ENCODE results near the gene THUMPD3. TPM values are rescaled to one million over a fixed set of nuclear protein-coding genes. Genes with fewer than 3 reads are reported as not detected.
A peak's percentile ranks its signal among the peaks of the same experiment; 100 is the strongest.

The THUMPD3 gene, protein sequence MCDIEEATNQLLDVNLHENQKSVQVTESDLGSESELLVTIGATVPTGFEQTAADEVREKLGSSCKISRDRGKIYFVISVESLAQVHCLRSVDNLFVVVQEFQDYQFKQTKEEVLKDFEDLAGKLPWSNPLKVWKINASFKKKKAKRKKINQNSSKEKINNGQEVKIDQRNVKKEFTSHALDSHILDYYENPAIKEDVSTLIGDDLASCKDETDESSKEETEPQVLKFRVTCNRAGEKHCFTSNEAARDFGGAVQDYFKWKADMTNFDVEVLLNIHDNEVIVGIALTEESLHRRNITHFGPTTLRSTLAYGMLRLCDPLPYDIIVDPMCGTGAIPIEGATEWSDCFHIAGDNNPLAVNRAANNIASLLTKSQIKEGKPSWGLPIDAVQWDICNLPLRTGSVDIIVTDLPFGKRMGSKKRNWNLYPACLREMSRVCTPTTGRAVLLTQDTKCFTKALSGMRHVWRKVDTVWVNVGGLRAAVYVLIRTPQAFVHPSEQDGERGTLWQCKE
- polyA plus RNA-seq (2012; ENCODE audit: insufficient read depth, insufficient read length, low read depth): 53.9 TPM

- Histone ChIP-seq H3K4me1 (no peaks in the 10 kb centered on the region), H3K9me3 (no peaks in the 10 kb centered on the region)
- TF ChIP-seq CTCF (IDR thresholded peaks at IDR 0.05; ENCODE audit: low read depth, low read length): no peak
These were observed at the start of gene THUMPD3 for GRCh38 chr3:9362731-9363530. TSS of gene THUMPD3 (plus strand) at chr3:9363054. CDS start at chr3:9365069, 2,015 bp downstream.

DNA sequence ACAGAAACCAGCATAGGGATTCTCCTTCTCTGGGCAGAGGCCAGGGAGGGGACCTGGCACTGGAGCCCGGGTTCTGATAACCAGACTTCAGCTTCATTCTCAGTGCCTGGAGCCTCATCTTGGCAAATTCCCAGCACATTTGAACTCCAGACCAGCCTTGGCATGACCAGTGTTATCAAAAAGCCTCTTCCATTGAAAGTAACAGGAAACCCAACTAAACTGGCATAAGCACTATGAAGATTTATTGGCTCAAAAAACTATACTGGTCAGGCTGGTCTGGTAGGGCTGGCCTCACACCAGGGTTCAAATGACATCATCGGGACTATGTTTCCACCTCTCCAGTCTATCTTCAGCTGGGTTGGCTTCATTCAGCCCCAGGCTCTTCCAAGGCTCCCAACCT, 48.1 kb upstream of the THUMPD3 start:
- no peaks in the 10 kb centered on the region for H3K4me1 ChIP-seq
- H3K27me3 ChIP-seq: no peaks in the 10 kb centered on the region
- H3K36me3 ChIP-seq: no peaks in the 10 kb centered on the region
- H3K4me3 ChIP-seq (ENCODE audit: low read depth, low read length): no peak overlapping the region
- DNase-seq: peak; percentile 14
- TF ChIP-seq CTCF (IDR thresholded peaks at IDR 0.05; ENCODE audit: low read depth, low read length): no peak
- H3K9me3 ChIP-seq: no peaks in the 10 kb centered on the region

More at GRCh38 chr3:9362731-9363530, at the start of gene THUMPD3:
- peak within 1 kb of the TSS; percentile 74 for H3K4me3 ChIP-seq (ENCODE audit: low read depth, low read length)
- peak; percentile 88 for DNase-seq
- H3K27me3 ChIP-seq: no peaks in the 10 kb centered on the region
- no peaks in the 10 kb centered on the region; the same call in 1 of the 2 replicates for H3K36me3 ChIP-seq

DNA sequence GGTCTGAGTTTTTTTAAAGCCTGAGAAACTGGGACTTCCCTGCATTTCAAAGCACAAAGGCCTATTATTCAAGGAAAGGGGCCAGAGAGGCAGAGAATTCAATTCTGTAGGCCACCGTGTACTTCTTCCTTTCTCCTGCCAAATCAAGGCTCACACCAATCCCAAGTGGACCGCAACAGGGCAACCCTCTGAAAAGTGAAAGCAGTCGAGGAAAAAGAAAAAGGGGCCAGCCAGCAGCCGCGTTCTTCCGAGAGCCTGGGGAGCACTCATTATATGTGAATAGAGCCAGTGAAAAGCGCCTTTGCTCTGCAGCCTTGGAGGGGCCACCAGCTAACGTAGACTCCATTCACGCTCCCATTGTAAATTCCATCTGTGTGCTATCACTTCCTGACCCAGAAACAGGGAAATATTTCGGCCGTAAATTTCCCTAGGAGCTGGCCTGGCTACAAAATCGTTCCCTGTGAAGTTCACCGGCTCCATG, 45.9 kb upstream of the THUMPD3 start:
- no peaks in the 10 kb centered on the region for H3K9me3 ChIP-seq
- H3K4me1 ChIP-seq: no peaks in the 10 kb centered on the region
- H3K4me3 ChIP-seq (ENCODE audit: low read depth, low read length): no peak overlapping the region
- no peak for DNase-seq
- H3K27me3 ChIP-seq: no peaks in the 10 kb centered on the region
- no peaks in the 10 kb centered on the region for H3K36me3 ChIP-seq
- no peak for TF ChIP-seq CTCF (IDR thresholded peaks at IDR 0.05; ENCODE audit: low read depth, low read length)

GRCh38 chr3:9322780-9323179, 40.1 kb upstream of the THUMPD3 start:
- DNase-seq: no peak
- no peak overlapping the region for H3K4me3 ChIP-seq (ENCODE audit: low read depth, low read length)
- no peaks in the 10 kb centered on the region for H3K4me1 ChIP-seq
- no peaks in the 10 kb centered on the region for H3K36me3 ChIP-seq
- no peaks in the 10 kb centered on the region for H3K9me3 ChIP-seq
- TF ChIP-seq CTCF (IDR thresholded peaks at IDR 0.05; ENCODE audit: low read depth, low read length): no peak
- no peaks in the 10 kb centered on the region for H3K27me3 ChIP-seq

GRCh38 chr3:9324944-9325343, 37.9 kb upstream of the THUMPD3 start:
- H3K4me3 ChIP-seq (ENCODE audit: low read depth, low read length): no peak overlapping the region
- no peaks in the 10 kb centered on the region for H3K27me3 ChIP-seq
- no peak for TF ChIP-seq CTCF (IDR thresholded peaks at IDR 0.05; ENCODE audit: low read depth, low read length)
- no peaks in the 10 kb centered on the region for H3K36me3 ChIP-seq
- H3K9me3 ChIP-seq: no peaks in the 10 kb centered on the region
- H3K4me1 ChIP-seq: no peaks in the 10 kb centered on the region
- no peak for DNase-seq

Measured in BE2C (cell line).